SK-N-SH (cell line): Measurements from ENCODE around the gene OR2H2. TPM values are rescaled to one million over a fixed set of nuclear protein-coding genes. Genes with fewer than 3 reads are reported as not detected.

Experiments used
- CTCF ChIA-PET: fragments of 300-600, 350-600 bp; formaldehyde crosslinking; extraction: SDS; loops from one replicate; lab custom pipeline; 2021; lab: Yijun Ruan, JAX
- POLR2A ChIA-PET: fragments of 350-600 bp; sonication (Branson Sonifier 250); formaldehyde crosslinking; extraction: SDS; loops from one replicate; lab custom pipeline; 2020; ENCODE audit warnings: antibody characterized with exemption, inconsistent platforms; lab: Yijun Ruan, JAX
- DNase-seq: peaks from one replicate; pipeline ENCODE4 v3.0.0; 2012
- H2AFZ ChIP-seq: fragments of 200-600 bp; sonication (generic); 2 replicates; pipeline ENCODE4 v1.8.1; 2016; ENCODE audit warnings: antibody characterized with exemption, mild to moderate bottlenecking, low read depth
- H3F3A ChIP-seq: fragments of 200-600 bp; sonication (generic); replicated peaks from 2 replicates; pipeline ENCODE3; 2016; ENCODE audit warnings: antibody characterized with exemption, mild to moderate bottlenecking; ENCODE audit not compliant: insufficient read depth
- H3K27ac ChIP-seq, 2 experiments: fragments of 200-500 bp in 1 of 2; fragments of 200-600 bp in 1 of 2; sonication (Bioruptor generic) in 1 of 2; sonication (generic), shearing (Covaris generic) in 1 of 2; 2 replicates each; pipeline versions ENCODE4 v1.5.1 to v1.6.1; 2014 to 2016; ENCODE audit warnings: low read depth in 2 of 2, inconsistent platforms in 1 of 2, low read length in 1 of 2, mild to moderate bottlenecking in 1 of 2, mixed read lengths in 1 of 2
- H3K27me3 ChIP-seq: fragments of 200-600 bp; sonication (generic), shearing (Covaris generic); 2 replicates; pipeline ENCODE4 v1.6.1; 2016; ENCODE audit warnings: mixed run types; ENCODE audit not compliant: insufficient read depth
- H3K36me3 ChIP-seq, 2 experiments: fragments of 200-500 bp in 1 of 2; fragments of 200-600 bp in 1 of 2; sonication (Bioruptor generic) in 1 of 2; sonication (generic) in 1 of 2; replicated peaks in 1 of 2; 2 replicates each; pipeline versions ENCODE3 to v1.5.1; 2014 to 2016; ENCODE audit warnings: low read length in 1 of 2, mild to moderate bottlenecking in 1 of 2; ENCODE audit not compliant: insufficient read depth in 2 of 2, control insufficient read depth in 1 of 2
- H3K4me1 ChIP-seq, 2 experiments: fragments of 200-500 bp in 1 of 2; fragments of 200-600 bp in 1 of 2; sonication (Bioruptor generic) in 1 of 2; sonication (generic), shearing (Covaris generic) in 1 of 2; 2 replicates each; pipeline versions ENCODE4 v1.5.1 to v1.6.1; 2014 to 2016; ENCODE audit warnings: low read depth in 1 of 2, low read length in 1 of 2, mixed run types in 1 of 2; ENCODE audit not compliant: insufficient read depth in 2 of 2, control insufficient read depth in 1 of 2
- H3K4me2 ChIP-seq: fragments of 200-600 bp; sonication (generic), shearing (Covaris generic); 2 replicates; pipeline ENCODE4 v1.6.1; 2017; ENCODE audit warnings: mixed run types
- H3K4me3 ChIP-seq, 2 experiments: fragments of 200-500 bp in 1 of 2; fragments of 200-600 bp in 1 of 2; sonication (Bioruptor generic) in 1 of 2; sonication (generic), shearing (Covaris generic) in 1 of 2; 2 replicates each; pipeline versions ENCODE4 v1.5.1 to v1.8.1; 2014 to 2016; ENCODE audit warnings: low read depth in 2 of 2, inconsistent platforms in 1 of 2, low read length in 1 of 2, mild to moderate bottlenecking in 1 of 2, mixed read lengths in 1 of 2, moderate library complexity in 1 of 2
- H3K79me2 ChIP-seq: fragments of 200-600 bp; sonication (generic); 2 replicates; pipeline ENCODE4 v1.8.1; 2017; ENCODE audit warnings: mild to moderate bottlenecking; ENCODE audit not compliant: insufficient read depth
- H3K9ac ChIP-seq: fragments of 200-600 bp; sonication (generic); 2 replicates; pipeline ENCODE4 v1.6.1; 2017; ENCODE audit warnings: mixed run types
- H3K9me2 ChIP-seq: fragments of 200-600 bp; sonication (generic); 2 replicates; pipeline ENCODE4 v1.6.1; 2017; ENCODE audit warnings: mixed run types
- H3K9me3 ChIP-seq: fragments of 200-600 bp; sonication (generic); 2 replicates; pipeline ENCODE4 v1.6.1; 2017; ENCODE audit warnings: mixed run types, mild to moderate bottlenecking, moderate library complexity
- H4K20me1 ChIP-seq: fragments of 200-600 bp; sonication (generic); 2 replicates; pipeline ENCODE4 v1.6.1; 2017; ENCODE audit warnings: mild to moderate bottlenecking, mixed run types; ENCODE audit not compliant: insufficient read depth
- ELF1 ChIP-seq: IDR thresholded peaks from 2 replicates; pipeline ENCODE4 v1.4.0; 2012
- FOXM1 ChIP-seq: IDR thresholded peaks from 2 replicates; pipeline ENCODE4 v1.4.0; 2012; ENCODE audit warnings: low read depth, mild to moderate bottlenecking
- IRF3 ChIP-seq: fragments of 150-350 bp; IDR thresholded peaks from 2 replicates; pipeline ENCODE4 v1.6.1; 2016; ENCODE audit warnings: mild to moderate bottlenecking, low read depth, low read length
- JUND ChIP-seq: IDR thresholded peaks from 2 replicates; pipeline ENCODE4 v1.4.0; 2012
- MEF2A ChIP-seq: IDR thresholded peaks from 2 replicates; pipeline ENCODE4 v1.4.0; 2012; ENCODE audit warnings: low read depth, borderline replicate concordance
- MXI1 ChIP-seq: IDR thresholded peaks from 2 replicates; pipeline ENCODE4 v1.6.1; 2012; ENCODE audit warnings: mild to moderate bottlenecking, low read depth, low read length, improper control_type of control experiment
- POLR2AphosphoS5 ChIP-seq: IDR thresholded peaks from 2 replicates; pipeline ENCODE4 v1.6.1; 2012; ENCODE audit warnings: low read depth, low read length
- RAD21 ChIP-seq: IDR thresholded peaks from 2 replicates; pipeline ENCODE4 v1.6.1; 2012; ENCODE audit warnings: mild to moderate bottlenecking, low read length
- REST ChIP-seq: IDR thresholded peaks from 2 replicates; pipeline ENCODE4 v1.6.1; 2012; ENCODE audit warnings: mild to moderate bottlenecking, low read depth, low read length, moderate library complexity
- RXRA ChIP-seq: IDR thresholded peaks from 2 replicates; pipeline ENCODE4 v1.4.0; 2012; ENCODE audit warnings: low read depth, mild to moderate bottlenecking, borderline replicate concordance
- SMC3 ChIP-seq: IDR thresholded peaks from 2 replicates; pipeline ENCODE4 v1.6.1; 2012; ENCODE audit warnings: low read depth, low read length, improper control_type of control experiment
- TCF12 ChIP-seq: IDR thresholded peaks from 2 replicates; pipeline ENCODE4 v1.4.0; 2012
- TEAD4 ChIP-seq: IDR thresholded peaks from 2 replicates; pipeline ENCODE4 v1.4.0; 2012; ENCODE audit warnings: mild to moderate bottlenecking, borderline replicate concordance; ENCODE audit not compliant: insufficient read depth
- USF2 ChIP-seq: fragments of 150-350 bp; IDR thresholded peaks from 2 replicates; pipeline ENCODE4 v1.6.1; 2017; ENCODE audit warnings: antibody characterized with exemption, low read length, low read depth, borderline replicate concordance
- WGBS: methylation state at CpG from one replicate; pipeline ENCODE4 v1.1.6; 2017; ENCODE audit warnings: low lambda C conversion rate; 5-methylcytosine and 5-hydroxymethylcytosine counted together
- polyA plus RNA-seq, 3 experiments: library from polyadenylated mRNA; depleted of rRNA; stranded (reverse); fragments of >200 nt; gene quantifications; 2 replicates each; pipeline ENCODE4 v1.2.3, GENCODE V29; 2012

OR2H2 gene
- polyA plus RNA-seq, 1 of the 3 experiments (the other 2 are of a cell fraction) = not detected

GRCh38 chr6:29559524-29560287, 25.2 kb upstream of the OR2H2 start, which contains the start of gene UBD:
TSS of gene UBD (minus strand) at chr6:29559732. CDS start at chr6:29559701, 31 bp downstream.
- Histone ChIP-seq H3K4me1 (no peaks in the 10 kb centered on the region), H3K27me3 (peaks cover 56% of the 10 kb centered on the region; the same call in 1 of the 2 replicates), H3K79me2 (no peaks in the 10 kb centered on the region), H3F3A (no peaks in the 10 kb centered on the region), H3K4me2 (no peak within 1 kb of the TSS), H3K4me3 (no peak within 1 kb of the TSS), H3K27ac (no peak within 1 kb of the TSS), H3K9me2 (no peaks in the 10 kb centered on the region), H4K20me1 (no peaks in the 10 kb centered on the region), H3K9ac (no peak within 1 kb of the TSS), H2AFZ (no peak within 1 kb of the TSS), H3K9me3 (no peaks in the 10 kb centered on the region), H3K36me3 (no peaks in the 10 kb centered on the region)
- DNase-seq = no peak
- ChIA-PET POLR2A (no interaction called here), CTCF (no interaction called here)
- 4% methylated on average over 6 of the region's 6 CpGs for WGBS
- no peak for TF ChIP-seq MEF2A
- no peak for TF ChIP-seq USF2
- TF ChIP-seq MXI1 = no peak
- no peak for TF ChIP-seq FOXM1
- TF ChIP-seq IRF3 = no peak
- no peak for TF ChIP-seq RXRA
- TF ChIP-seq SMC3 = no peak
- TF ChIP-seq TCF12 = no peak
- no peak for TF ChIP-seq POLR2AphosphoS5

GRCh38 chr6:29561091-29561490, 23.8 kb upstream of the OR2H2 start:
- TF ChIP-seq TEAD4 = no peak
- no peak for TF ChIP-seq RAD21
- no peak for TF ChIP-seq JUND
- TF ChIP-seq MEF2A = no peak
- no peak for TF ChIP-seq ELF1
- TF ChIP-seq MXI1 = no peak
- no peak for TF ChIP-seq REST
- POLR2A ChIA-PET = no interaction called here
- Histone ChIP-seq H4K20me1 (no peaks in the 10 kb centered on the region), H3K36me3 (no peaks in the 10 kb centered on the region), H3K4me1 (no peaks in the 10 kb centered on the region), H3K4me2 (no peak overlapping the region), H3K9me2 (no peaks in the 10 kb centered on the region), H3K27ac (no peak overlapping the region), H2AFZ (no peak overlapping the region), H3K9ac (no peak overlapping the region), H3K9me3 (no peaks in the 10 kb centered on the region), H3K27me3 (peaks cover 45% of the 10 kb centered on the region; the same call in 1 of the 2 replicates), H3K4me3 (no peak overlapping the region), H3K79me2 (no peaks in the 10 kb centered on the region), H3F3A (no peaks in the 10 kb centered on the region)
- no peak for DNase-seq
- CTCF ChIA-PET = interaction anchor here (1.1 kb wide), 1 partner anchor 28 kb away, joined by 3 read pairs; no protein-coding TSS in a partner anchor
